KOPT-K1 (cell line): ENCODE data around the gene PDZD2.

Source experiments
- H3K27ac ChIP-seq: fragments of 200-600 bp; sonication (generic); 2 replicates; pipeline ENCODE4 v1.5.1; 2016; ENCODE audit warnings: antibody characterized with exemption, mild to moderate bottlenecking, low read depth, low read length; ENCODE audit not compliant: poor library complexity, severe bottlenecking
- H3K36me3 ChIP-seq: fragments of 200-600 bp; sonication (generic); 2 replicates; pipeline ENCODE4 v1.5.1; 2017; ENCODE audit warnings: antibody characterized with exemption, mild to moderate bottlenecking, low read length, moderate library complexity; ENCODE audit not compliant: insufficient read depth
- H3K9me3 ChIP-seq: fragments of 200-600 bp; sonication (generic); 2 replicates; pipeline ENCODE4 v1.5.1; 2017; ENCODE audit warnings: antibody characterized with exemption, low read length, mild to moderate bottlenecking; ENCODE audit not compliant: insufficient read depth, poor library complexity, severe bottlenecking

Gene PDZD2

GRCh38 chr5:31815376-31815775 lies 176.4 kb downstream of the PDZD2 start:
- Histone ChIP-seq H3K27ac (no peak overlapping the region), H3K9me3 (no peaks in the 10 kb centered on the region), H3K36me3 (no peaks in the 10 kb centered on the region)

- H3K9me3 ChIP-seq, result no peaks in the 10 kb centered on the region
- no peak overlapping the region for H3K27ac ChIP-seq
- H3K36me3 ChIP-seq, result no peaks in the 10 kb centered on the region
These were observed 181.1 kb downstream of the PDZD2 start for GRCh38 chr5:31819926-31820516.

GRCh38 chr5:31823472-31823871 lies 184.5 kb downstream of the PDZD2 start:
- Histone ChIP-seq H3K27ac (no peak overlapping the region), H3K9me3 (peaks cover 3% of the 10 kb centered on the region), H3K36me3 (no peaks in the 10 kb centered on the region)

GRCh38 chr5:31824869-31825517 lies 186.1 kb downstream of the PDZD2 start:
- no peaks in the 10 kb centered on the region for H3K36me3 ChIP-seq
- H3K9me3 ChIP-seq, result peaks cover 9% of the 10 kb centered on the region
- H3K27ac ChIP-seq, result no peak overlapping the region

GRCh38 chr5:31825518-31826068 lies 186.7 kb downstream of the PDZD2 start:
- Histone ChIP-seq H3K36me3 (no peaks in the 10 kb centered on the region), H3K9me3 (peaks cover 9% of the 10 kb centered on the region), H3K27ac (no peak overlapping the region)

GRCh38 chr5:31827867-31828266 lies 188.9 kb downstream of the PDZD2 start:
- no peak overlapping the region for H3K27ac ChIP-seq
- H3K36me3 ChIP-seq, result no peaks in the 10 kb centered on the region
- peaks cover 9% of the 10 kb centered on the region for H3K9me3 ChIP-seq

- H3K36me3 ChIP-seq, result no peaks in the 10 kb centered on the region
- H3K9me3 ChIP-seq, result peaks cover 9% of the 10 kb centered on the region
- H3K27ac ChIP-seq, result no peak overlapping the region
These were observed 194.0 kb downstream of the PDZD2 start for GRCh38 chr5:31832966-31833365.

- Histone ChIP-seq H3K9me3 (peaks cover 4% of the 10 kb centered on the region), H3K27ac (no peak overlapping the region), H3K36me3 (no peaks in the 10 kb centered on the region)
These were observed 194.8 kb downstream of the PDZD2 start for GRCh38 chr5:31833710-31834109.

GRCh38 chr5:31844622-31845345 lies 205.9 kb downstream of the PDZD2 start:
- Histone ChIP-seq H3K36me3 (no peaks in the 10 kb centered on the region), H3K9me3 (no peaks in the 10 kb centered on the region), H3K27ac (no peak overlapping the region)

GRCh38 chr5:31845361-31845760 lies 206.4 kb downstream of the PDZD2 start:
- no peak overlapping the region for H3K27ac ChIP-seq
- no peaks in the 10 kb centered on the region for H3K9me3 ChIP-seq
- H3K36me3 ChIP-seq, result no peaks in the 10 kb centered on the region

- H3K27ac ChIP-seq, result no peak overlapping the region
- no peaks in the 10 kb centered on the region for H3K36me3 ChIP-seq
- no peaks in the 10 kb centered on the region for H3K9me3 ChIP-seq
These were observed 208.0 kb downstream of the PDZD2 start for GRCh38 chr5:31846934-31847333.

- Histone ChIP-seq H3K36me3 (no peaks in the 10 kb centered on the region), H3K9me3 (no peaks in the 10 kb centered on the region), H3K27ac (no peak overlapping the region)
These were observed 208.4 kb downstream of the PDZD2 start for GRCh38 chr5:31847354-31847753.

GRCh38 chr5:31850981-31851689 lies 212.2 kb downstream of the PDZD2 start:
- Histone ChIP-seq H3K36me3 (no peaks in the 10 kb centered on the region), H3K27ac (no peak overlapping the region), H3K9me3 (no peaks in the 10 kb centered on the region)

- no peak overlapping the region for H3K27ac ChIP-seq
- no peaks in the 10 kb centered on the region for H3K36me3 ChIP-seq
- H3K9me3 ChIP-seq, result peaks cover under 1% of the 10 kb centered on the region
These were observed 214.6 kb downstream of the PDZD2 start for GRCh38 chr5:31853398-31854135.
